Activated CD4-positive, alpha-beta T cell treated with anti-CD3 and anti-CD28 coated beads, Interleukin-2, Interleukin-6, amounts not matched to agents 100 ng/mL and 50 ng/mL, durations not matched to agents 16 hours and 8 hours (primary cell): Measurements from ENCODE around the gene KHDC1L.
"Not testable (repeated sequence)": the region's sequence is repeated elsewhere in the genome, so short reads cannot be mapped to it uniquely, and the experiment has no call there.

Experiments used
- DNase-seq: peaks from one replicate; pipeline ENCODE4 v3.0.0-alpha.2; 2020

KHDC1L gene

GRCh38 chr6:73204252-73204651 lies 21.0 kb downstream of the KHDC1L start:
- no peak for DNase-seq

GRCh38 chr6:73203098-73203497 lies 22.2 kb downstream of the KHDC1L start:
- no peak for DNase-seq

GRCh38 chr6:73200735-73201134 lies 24.6 kb downstream of the KHDC1L start:
- DNase-seq, result no peak

- DNase-seq, result no peak
Observed at GRCh38 chr6:73200247-73200646, 25.0 kb downstream of the KHDC1L start.

DNA sequence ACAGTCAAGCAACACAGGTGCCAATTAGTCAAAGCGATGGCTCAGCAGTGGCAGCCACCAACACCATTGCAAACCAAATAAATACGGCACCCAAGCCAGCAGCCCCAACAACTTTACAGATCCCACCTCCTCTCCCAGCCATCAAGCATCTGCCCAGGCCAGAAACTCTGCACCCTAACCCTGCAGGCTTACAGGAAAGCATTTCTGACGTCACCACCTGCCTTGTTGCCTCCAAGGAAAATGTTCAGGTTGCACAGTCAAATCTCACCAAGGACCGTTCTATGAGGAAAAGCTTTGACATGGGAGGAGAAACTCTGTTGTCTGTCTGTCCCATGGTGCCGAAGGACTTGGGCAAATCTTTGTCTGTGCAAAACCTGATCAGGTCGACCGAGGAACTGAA lies 30.6 kb downstream of the KHDC1L start:
- DNase-seq, result no peak

GRCh38 chr6:73193302-73193701 lies 32.0 kb downstream of the KHDC1L start:
- DNase-seq, result not testable (repeated sequence)

DNA sequence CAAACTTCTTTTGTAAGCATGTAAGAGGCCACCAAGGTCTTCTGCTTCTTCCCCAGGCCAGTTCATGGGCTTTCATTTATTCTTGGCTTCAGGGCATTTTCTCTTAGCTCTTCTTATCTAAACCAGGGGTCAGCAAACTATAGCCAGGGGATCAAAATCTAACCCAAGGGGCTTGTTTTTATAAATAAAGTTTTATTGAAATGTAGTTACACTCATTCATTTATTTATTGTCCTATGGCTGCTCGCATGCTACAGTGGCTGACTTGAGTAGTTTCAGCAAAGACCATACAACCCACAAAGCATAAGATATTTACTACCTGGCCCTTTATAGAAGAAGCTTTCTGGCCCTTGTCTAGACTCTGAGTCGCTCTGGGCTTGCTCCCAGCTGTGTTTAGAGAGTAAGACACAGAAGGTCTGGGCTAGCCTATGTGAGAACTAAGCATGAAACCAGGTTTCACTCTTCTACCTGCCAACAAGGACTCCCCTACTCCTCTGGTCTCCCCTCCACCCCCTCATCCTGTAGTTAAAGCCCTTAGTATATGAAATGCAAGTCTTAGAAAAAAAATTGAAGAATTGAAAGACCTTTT lies 43.2 kb downstream of the KHDC1L start:
- no peak for DNase-seq

- DNase-seq, result peak; percentile 50
Observed at GRCh38 chr6:73180763-73181619, 44.3 kb downstream of the KHDC1L start.

GRCh38 chr6:73180076-73180738 lies 45.1 kb downstream of the KHDC1L start:
- no peak for DNase-seq

GRCh38 chr6:73177221-73177944 lies 47.9 kb downstream of the KHDC1L start:
- no peak for DNase-seq

GRCh38 chr6:73176057-73176456 lies 49.2 kb downstream of the KHDC1L start:
- DNase-seq, result no peak

DNA sequence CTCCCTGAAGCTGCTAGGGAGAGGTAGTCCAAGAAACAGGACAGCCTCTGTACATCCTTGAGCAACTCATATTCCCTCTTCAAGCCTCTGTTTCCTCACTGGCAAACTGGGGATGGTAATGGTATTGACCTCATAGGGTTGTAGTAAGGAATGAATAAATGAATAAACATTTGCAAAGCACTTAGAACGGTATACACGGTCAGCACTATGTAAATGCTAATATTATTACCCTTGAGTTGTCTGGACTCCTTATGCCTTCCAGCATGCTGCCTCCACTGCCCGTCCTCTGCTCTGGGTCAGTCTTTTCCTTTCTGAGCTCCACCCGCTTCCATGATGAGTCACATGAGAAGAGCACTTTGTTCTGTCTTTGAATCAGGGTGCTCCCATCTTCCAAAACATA lies 50.6 kb downstream of the KHDC1L start:
- no peak for DNase-seq
